ENCODE data around the gene SCD5. TPM values are rescaled to one million over a fixed set of nuclear protein-coding genes. Genes with fewer than 3 reads are reported as not detected.

The SCD5 gene
- total RNA-seq, 2 donors from 2014 or later = 24.0 to 122 TPM

DNA sequence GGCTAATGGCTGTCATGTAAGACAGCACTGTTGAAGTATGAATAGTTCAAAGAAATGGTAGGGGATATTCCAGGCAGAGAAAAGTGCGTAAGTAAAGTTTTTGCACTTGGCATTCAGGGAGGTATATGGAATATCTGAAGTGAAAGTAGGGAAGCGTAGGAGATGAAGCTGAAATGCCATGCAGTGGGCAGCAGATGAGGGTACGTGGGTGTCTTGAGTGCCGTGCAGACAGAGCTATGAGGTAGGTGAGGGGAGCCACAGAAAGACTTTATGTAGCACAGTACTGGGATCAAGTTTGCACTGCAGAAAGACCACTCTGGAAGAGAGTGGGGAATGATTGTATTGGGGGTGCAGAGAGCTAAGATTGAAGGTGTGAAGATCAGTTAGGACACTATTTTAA is 5.2 kb upstream of the SCD5 start:
- DNase-seq (ENCODE audit: low spot score) = no peak
- WGBS = 93% methylated on average over 4 of the region's 4 CpGs
- intact Hi-C loops (cut with DNase I) = no loop called here
- H3K4me3 ChIP-seq = no peak overlapping the region
- no peaks in the 10 kb centered on the region for H3K9me3 ChIP-seq
- no peaks in the 10 kb centered on the region for H3K4me1 ChIP-seq (replicated peaks)
- TF ChIP-seq, protein P1, sequence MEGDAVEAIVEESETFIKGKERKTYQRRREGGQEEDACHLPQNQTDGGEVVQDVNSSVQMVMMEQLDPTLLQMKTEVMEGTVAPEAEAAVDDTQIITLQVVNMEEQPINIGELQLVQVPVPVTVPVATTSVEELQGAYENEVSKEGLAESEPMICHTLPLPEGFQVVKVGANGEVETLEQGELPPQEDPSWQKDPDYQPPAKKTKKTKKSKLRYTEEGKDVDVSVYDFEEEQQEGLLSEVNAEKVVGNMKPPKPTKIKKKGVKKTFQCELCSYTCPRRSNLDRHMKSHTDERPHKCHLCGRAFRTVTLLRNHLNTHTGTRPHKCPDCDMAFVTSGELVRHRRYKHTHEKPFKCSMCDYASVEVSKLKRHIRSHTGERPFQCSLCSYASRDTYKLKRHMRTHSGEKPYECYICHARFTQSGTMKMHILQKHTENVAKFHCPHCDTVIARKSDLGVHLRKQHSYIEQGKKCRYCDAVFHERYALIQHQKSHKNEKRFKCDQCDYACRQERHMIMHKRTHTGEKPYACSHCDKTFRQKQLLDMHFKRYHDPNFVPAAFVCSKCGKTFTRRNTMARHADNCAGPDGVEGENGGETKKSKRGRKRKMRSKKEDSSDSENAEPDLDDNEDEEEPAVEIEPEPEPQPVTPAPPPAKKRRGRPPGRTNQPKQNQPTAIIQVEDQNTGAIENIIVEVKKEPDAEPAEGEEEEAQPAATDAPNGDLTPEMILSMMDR (IDR thresholded peaks at IDR 0.05) = no peak
- TF ChIP-seq POLR2AphosphoS5 (IDR thresholded peaks at IDR 0.05) (no peak), POLR2A (IDR thresholded peaks at IDR 0.05) (no peak)
- H3K36me3 ChIP-seq = no peaks in the 10 kb centered on the region
- no peak overlapping the region for H3K27ac ChIP-seq
- H3K27me3 ChIP-seq (replicated peaks; ENCODE audit: insufficient read depth) = no peaks in the 10 kb centered on the region

DNA sequence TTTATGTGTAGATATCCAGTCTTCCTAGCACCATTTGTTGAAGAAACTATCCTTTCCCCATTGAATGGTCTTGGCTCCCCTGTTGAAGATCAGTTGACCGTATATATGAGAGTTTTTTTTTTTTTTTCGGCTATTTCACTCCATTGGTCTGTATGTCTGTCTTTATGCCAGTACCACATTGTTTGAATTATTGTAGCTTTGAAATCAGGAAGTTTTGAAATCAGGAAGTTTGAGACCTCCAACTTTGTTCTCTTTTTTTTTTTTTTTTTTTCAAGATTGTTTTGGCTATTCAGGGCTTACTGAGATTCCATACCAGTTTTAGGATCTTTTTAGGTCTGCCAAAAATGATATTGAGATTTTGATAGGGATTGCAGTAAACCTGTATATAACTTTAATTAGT is 4.3 kb upstream of the SCD5 start:
- WGBS = 78% methylated on average over 2 of the region's 2 CpGs
- no peaks in the 10 kb centered on the region for H3K36me3 ChIP-seq

DNA sequence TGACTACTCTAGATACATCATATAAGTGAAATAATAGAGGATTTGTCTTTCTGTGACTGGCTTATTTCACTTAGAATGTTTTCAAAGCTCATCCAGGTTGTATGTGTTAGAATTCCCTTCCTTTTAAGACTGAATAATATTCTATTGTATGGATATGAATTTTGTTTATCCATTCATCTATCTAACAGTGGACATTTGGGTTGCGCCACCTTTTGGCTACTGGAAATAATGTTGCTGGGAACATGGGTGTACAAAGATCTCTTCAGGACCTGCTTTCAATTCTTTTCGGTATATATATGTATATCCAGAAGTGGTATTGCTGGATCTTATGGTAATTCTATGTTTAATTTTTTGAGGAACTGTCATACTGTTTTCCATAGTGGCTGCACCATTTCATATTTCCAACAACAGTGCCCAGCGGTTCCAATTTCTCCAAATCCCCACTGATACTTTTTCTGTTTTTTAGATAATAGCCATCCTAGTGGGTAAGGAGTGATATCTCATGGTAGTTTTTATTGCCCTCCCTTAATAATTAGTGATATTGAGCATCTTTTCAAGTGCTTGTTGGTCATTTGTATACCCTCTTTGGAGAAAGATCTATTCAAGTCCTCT is 3.4 kb upstream of the SCD5 start:
- 68% methylated on average over 3 of the region's 3 CpGs for WGBS
- intact Hi-C loops (cut with DNase I) = no loop called here
- no peak overlapping the region for H3K4me3 ChIP-seq
- no peaks in the 10 kb centered on the region for H3K9me3 ChIP-seq
- no peak for DNase-seq (ENCODE audit: low spot score)
- no peaks in the 10 kb centered on the region for H3K4me1 ChIP-seq (replicated peaks)
- H3K27ac ChIP-seq = no peak overlapping the region
- H3K36me3 ChIP-seq = no peaks in the 10 kb centered on the region
- no peaks in the 10 kb centered on the region for H3K27me3 ChIP-seq (replicated peaks; ENCODE audit: insufficient read depth)
- TF ChIP-seq POLR2A (IDR thresholded peaks at IDR 0.05) (no peak), POLR2AphosphoS5 (IDR thresholded peaks at IDR 0.05) (no peak)
- TF ChIP-seq, protein P1 (IDR thresholded peaks at IDR 0.05) = peak in 1 of 4 experiments; percentile 34

More for the DNA sequence above, 4.3 kb upstream of the SCD5 start:
- intact Hi-C loops (cut with DNase I) = no loop called here
- H3K4me3 ChIP-seq = no peak overlapping the region
- TF ChIP-seq POLR2A (IDR thresholded peaks at IDR 0.05) (no peak), POLR2AphosphoS5 (IDR thresholded peaks at IDR 0.05) (no peak)
- TF ChIP-seq, protein P1 (IDR thresholded peaks at IDR 0.05) = no peak
- DNase-seq (ENCODE audit: low spot score) = no peak
- no peaks in the 10 kb centered on the region for H3K4me1 ChIP-seq (replicated peaks)
- H3K9me3 ChIP-seq = no peaks in the 10 kb centered on the region
- no peaks in the 10 kb centered on the region for H3K27me3 ChIP-seq (replicated peaks; ENCODE audit: insufficient read depth)
- H3K27ac ChIP-seq = no peak overlapping the region

DNA sequence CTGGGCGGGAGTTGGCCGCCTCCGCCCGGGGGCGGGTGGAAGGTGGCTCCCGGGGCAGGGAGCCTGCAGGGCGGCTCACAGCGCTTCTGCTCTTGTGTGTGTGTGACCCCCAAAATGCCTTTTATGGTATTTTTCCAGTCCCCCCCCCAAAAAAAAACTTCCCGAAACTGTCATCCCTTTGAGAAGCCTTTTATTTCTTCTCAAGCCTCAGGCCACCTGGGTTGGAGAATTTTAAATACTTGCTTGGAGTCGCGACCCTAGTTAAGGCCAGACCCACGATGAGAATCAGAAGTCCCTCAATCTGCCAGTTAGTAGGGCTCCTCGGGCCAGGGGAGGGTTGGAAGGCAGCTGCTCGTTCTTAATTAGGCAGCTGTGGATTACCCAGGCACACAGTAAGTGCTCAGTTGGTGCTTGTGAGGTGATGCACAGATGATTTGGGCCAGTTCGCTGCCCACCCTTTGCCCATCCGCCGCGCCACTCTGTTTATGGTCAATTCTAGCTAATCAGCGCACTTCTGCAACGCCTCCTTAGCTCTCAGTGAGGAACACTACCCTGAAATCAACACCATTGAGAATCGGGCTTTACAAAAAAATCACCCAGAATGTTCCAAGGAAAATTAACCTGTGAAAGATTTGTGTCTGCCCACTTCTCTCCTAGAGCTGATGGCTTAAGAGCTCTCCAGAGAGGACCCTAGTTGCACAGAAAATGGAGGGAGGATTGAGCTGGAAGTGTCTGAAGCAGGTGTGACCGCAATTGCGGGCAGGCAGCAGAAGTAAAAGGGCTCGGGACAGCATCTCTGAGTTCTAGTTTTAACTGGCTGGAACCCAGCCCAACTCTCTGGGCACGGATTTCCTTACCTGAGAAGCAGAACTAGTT is 648 bp upstream of the SCD5 start:
- H3K27me3 ChIP-seq (replicated peaks; ENCODE audit: insufficient read depth) = no peaks in the 10 kb centered on the region
- H3K9me3 ChIP-seq = no peaks in the 10 kb centered on the region
- DNase-seq (ENCODE audit: low spot score) = peak; percentile 58
- no peaks in the 10 kb centered on the region for H3K36me3 ChIP-seq
- intact Hi-C loops (cut with DNase I) = loop anchor here (2.0 kb wide), 1 partner anchor 336 kb away; no protein-coding TSS in a partner anchor
- TF ChIP-seq POLR2AphosphoS5 (IDR thresholded peaks at IDR 0.05) (no peak), POLR2A (IDR thresholded peaks at IDR 0.05) (no peak)
- TF ChIP-seq, protein P1 (IDR thresholded peaks at IDR 0.05) = no peak
- H3K27ac ChIP-seq = peak overlapping the region; percentile 55 to 73
- H3K4me3 ChIP-seq = peak overlapping the region; percentile 47 to 63
- WGBS = 4% methylated on average over 25 of the region's 25 CpGs
- no peaks in the 10 kb centered on the region for H3K4me1 ChIP-seq (replicated peaks)

All from prostate gland (tissue), 2 donors.